Subcutaneous adipose tissue (tissue), 4 donors: Measurements from ENCODE around the gene GNG13. TPM values are rescaled to one million over a fixed set of nuclear protein-coding genes. Genes with fewer than 3 reads are reported as not detected.

Experiments used
- CTCF ChIP-seq: fragments of 450-650 bp; IDR thresholded peaks from one replicate; pipeline ENCODE4 v1.5.1; 2016; ENCODE audit warnings: low read depth, mild to moderate bottlenecking, control low read depth, antibody characterized with exemption, moderate library complexity
- total RNA-seq, 4 donors: library from RNA; depleted of rRNA; stranded (reverse); fragments of >200 nt; gene quantifications; one replicate each; pipeline ENCODE4 v1.1.0, GENCODE V29; 2016

GNG13 gene
- total RNA-seq, 4 donors from 2014 or later, result not detected

- no peak for TF ChIP-seq CTCF
Measured at GRCh38 chr16:764848-765487, 35.6 kb downstream of the GNG13 start.

GRCh38 chr16:764184-764750 lies 36.3 kb downstream of the GNG13 start:
- TF ChIP-seq CTCF, result no peak

GRCh38 chr16:763369-764183 lies 37.0 kb downstream of the GNG13 start:
- no peak for TF ChIP-seq CTCF

GRCh38 chr16:762595-763268 lies 37.8 kb downstream of the GNG13 start:
- TF ChIP-seq CTCF, result no peak

GRCh38 chr16:761625-762513 lies 38.7 kb downstream of the GNG13 start:
- no peak for TF ChIP-seq CTCF

- TF ChIP-seq CTCF, result no peak
Measured at GRCh38 chr16:760545-761343, 39.8 kb downstream of the GNG13 start, which contains the start of gene MSLN. Gene MSLN, plus strand, starts transcription at chr16:760734. Its CDS starts 1,947 bp downstream, at chr16:762681.
